Measurements from ENCODE around the gene UNC5A.

Gene UNC5A

DNA sequence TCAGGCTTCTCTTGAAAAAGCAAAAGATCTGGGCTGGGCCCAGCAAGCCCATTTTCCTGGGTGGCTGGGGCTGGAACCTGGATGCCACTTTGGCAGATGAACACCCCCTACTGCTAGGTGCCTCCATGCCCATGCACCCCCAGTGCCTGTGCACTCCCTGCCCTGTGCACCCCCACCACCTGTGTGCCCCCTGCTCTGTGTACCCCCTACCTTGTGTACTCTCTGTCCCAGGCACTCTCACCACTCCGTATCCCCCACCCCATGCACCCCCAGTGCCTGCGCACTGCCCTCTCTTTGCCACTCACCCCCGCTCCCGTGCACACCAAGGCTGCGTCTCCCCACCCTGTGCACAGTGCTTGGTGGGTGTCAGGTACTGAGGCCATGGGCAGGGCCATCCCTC, 14.2 kb downstream of the UNC5A start:
- H3K4me3 ChIP-seq (ENCODE audit: low read depth, low read length): no peak overlapping the region
- DNase-seq (ENCODE audit: low read depth): no peak
- in situ Hi-C loops (cut with HindIII; ENCODE audit: low sequenced_read_pairs): no loop called here
- TF ChIP-seq, protein P1, sequence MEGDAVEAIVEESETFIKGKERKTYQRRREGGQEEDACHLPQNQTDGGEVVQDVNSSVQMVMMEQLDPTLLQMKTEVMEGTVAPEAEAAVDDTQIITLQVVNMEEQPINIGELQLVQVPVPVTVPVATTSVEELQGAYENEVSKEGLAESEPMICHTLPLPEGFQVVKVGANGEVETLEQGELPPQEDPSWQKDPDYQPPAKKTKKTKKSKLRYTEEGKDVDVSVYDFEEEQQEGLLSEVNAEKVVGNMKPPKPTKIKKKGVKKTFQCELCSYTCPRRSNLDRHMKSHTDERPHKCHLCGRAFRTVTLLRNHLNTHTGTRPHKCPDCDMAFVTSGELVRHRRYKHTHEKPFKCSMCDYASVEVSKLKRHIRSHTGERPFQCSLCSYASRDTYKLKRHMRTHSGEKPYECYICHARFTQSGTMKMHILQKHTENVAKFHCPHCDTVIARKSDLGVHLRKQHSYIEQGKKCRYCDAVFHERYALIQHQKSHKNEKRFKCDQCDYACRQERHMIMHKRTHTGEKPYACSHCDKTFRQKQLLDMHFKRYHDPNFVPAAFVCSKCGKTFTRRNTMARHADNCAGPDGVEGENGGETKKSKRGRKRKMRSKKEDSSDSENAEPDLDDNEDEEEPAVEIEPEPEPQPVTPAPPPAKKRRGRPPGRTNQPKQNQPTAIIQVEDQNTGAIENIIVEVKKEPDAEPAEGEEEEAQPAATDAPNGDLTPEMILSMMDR (IDR thresholded peaks at IDR 0.05; ENCODE audit: low read depth, low read length, missing control alignments): no peak

DNA sequence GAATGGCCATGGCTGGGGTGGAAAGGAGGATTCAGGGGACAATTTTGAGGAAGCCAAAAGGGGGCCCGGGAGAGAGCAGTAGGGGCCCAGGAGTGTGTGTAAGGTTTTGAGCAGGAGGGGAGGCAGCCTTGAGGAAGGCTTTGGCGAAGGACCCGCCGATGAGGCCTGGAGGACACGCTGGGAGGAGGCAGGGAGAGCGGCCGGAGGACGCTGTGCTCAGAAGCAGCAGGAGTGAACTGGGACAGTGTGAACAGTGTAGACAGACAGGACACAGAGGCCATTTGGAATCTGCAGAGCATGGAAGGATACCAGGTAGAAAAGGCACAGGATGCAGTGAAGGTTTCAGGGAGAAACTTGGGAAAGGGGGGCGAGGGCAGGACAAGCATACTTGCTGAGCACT, 14.9 kb downstream of the UNC5A start:
- TF ChIP-seq, protein P1 (IDR thresholded peaks at IDR 0.05; ENCODE audit: low read depth, low read length, missing control alignments): no peak
- H3K4me3 ChIP-seq (ENCODE audit: low read depth, low read length): no peak overlapping the region
- in situ Hi-C loops (cut with HindIII; ENCODE audit: low sequenced_read_pairs): no loop called here
- DNase-seq (ENCODE audit: low read depth): no peak

DNA sequence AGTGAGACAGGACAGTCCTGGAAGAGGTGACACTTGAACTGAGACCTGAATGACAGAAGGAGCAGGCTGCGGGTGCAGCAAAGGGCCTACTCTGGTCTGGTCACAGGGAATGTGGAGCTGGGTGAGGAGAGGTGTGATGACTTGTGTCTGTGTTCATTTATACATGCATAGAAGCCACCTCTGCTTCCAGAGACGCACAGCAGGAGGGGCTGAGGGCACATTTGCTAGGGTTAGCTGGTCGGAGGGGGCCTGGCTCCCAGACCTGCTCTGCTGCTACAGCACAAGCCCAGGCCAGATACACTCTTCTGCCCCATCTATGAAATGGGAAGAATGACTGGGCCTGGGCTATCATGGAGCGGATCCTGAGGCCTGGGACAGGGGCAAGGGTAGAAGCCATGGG, 15.6 kb downstream of the UNC5A start:
- no peak for DNase-seq (ENCODE audit: low read depth)
- in situ Hi-C loops (cut with HindIII; ENCODE audit: low sequenced_read_pairs): no loop called here
- TF ChIP-seq, protein P1 (IDR thresholded peaks at IDR 0.05; ENCODE audit: low read depth, low read length, missing control alignments): no peak
- no peak overlapping the region for H3K4me3 ChIP-seq (ENCODE audit: low read depth, low read length)

DNA sequence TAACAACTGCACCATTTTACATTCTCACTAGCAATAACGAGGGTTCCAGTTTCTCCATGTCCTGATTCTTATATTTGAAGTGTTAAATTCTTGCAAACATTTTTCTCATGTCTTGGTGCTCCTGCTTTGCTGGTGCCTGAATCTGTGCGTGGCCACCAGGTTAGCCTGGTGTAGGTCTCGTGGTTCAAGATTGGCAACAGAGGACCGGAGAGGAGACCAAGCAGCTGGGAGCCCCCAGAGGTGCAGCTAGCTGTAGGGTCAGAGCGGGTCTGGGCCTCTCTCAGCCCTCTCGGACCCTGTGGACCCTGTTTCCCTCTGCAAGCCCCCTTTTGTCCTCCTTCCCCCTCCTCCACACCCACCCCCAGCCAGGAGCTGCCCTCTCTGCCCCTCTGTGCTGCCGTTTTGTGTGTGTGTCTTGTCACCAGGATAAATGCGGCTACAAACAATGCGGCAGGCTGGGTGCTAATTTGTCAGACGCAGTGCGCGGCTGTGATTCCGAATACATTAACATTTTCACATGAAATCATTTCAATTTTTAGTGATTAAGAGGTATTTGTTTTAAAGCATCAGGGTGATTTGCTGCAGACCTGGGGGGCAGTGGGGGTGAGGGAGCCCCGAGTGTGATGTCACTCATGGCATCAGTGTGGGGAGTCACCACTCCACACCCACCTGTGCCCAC, 17.5 kb downstream of the UNC5A start:
- in situ Hi-C loops (cut with HindIII; ENCODE audit: low sequenced_read_pairs): no loop called here

DNA sequence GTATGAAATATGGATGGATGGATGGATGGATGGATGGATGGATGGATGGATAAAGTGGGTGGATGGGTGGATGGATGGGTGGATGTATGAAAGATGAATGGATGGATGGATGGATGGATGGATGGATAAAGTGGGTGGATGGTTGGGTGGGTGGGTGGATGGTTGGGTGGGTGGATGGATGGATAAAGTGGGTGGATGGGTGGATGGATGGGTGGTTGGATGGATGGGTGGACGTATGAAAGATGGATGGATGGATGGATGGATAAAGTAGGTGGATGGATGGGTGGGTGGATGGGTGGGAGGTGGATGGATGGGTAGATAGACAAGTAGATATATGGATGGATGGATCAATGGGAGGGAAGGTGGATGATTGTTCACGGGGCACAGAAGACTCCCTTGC, 19.0 kb downstream of the UNC5A start:
- no peak overlapping the region for H3K4me3 ChIP-seq (ENCODE audit: low read depth, low read length)
- TF ChIP-seq, protein P1 (IDR thresholded peaks at IDR 0.05; ENCODE audit: low read depth, low read length, missing control alignments): no peak
- in situ Hi-C loops (cut with HindIII; ENCODE audit: low sequenced_read_pairs): no loop called here
- DNase-seq (ENCODE audit: low read depth): no peak

More for the DNA sequence above, 17.5 kb downstream of the UNC5A start:
- no peak for DNase-seq (ENCODE audit: low read depth)
- H3K4me3 ChIP-seq (ENCODE audit: low read depth, low read length): no peak overlapping the region
- TF ChIP-seq, protein P1 (IDR thresholded peaks at IDR 0.05; ENCODE audit: low read depth, low read length, missing control alignments): no peak

DNA sequence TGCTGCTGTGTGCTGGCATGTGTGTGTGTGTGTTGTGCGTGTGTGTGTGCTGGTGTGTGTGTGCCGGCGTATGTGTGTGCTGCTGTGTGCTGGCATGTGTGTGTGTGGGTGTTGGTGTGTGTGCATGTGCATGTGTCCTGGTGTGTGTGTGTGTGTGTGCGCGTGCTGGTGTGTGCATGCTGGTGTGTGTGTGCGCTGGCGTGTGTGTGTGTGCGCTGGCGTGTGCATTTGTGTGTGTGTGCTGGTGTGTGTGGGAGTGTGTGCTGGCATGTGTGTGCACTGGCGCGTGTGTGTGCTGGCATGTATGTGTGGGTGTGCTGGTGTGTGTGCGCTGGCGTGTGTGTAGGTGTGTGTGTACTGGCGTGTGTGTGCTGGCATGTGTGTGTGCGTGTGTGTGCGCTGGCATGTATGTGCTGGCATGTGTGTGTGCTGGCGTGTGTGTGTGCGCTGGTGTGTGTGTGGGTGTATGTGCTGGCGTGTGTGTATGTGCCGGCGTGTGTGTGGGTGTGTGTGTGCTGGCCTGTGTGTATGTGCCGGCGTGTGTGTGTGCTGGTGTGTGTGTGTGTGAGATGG, 20.1 kb downstream of the UNC5A start:
- DNase-seq (ENCODE audit: low read depth): no peak
- in situ Hi-C loops (cut with HindIII; ENCODE audit: low sequenced_read_pairs): no loop called here
- H3K4me3 ChIP-seq (ENCODE audit: low read depth, low read length): no peak overlapping the region
- TF ChIP-seq, protein P1 (IDR thresholded peaks at IDR 0.05; ENCODE audit: low read depth, low read length, missing control alignments): no peak

All from astrocyte of the cerebellum (primary cell).